Fibroblast of the conjunctiva (primary cell): ENCODE measurements around the gene RPL31.

Source experiments
- DNase-seq: peaks from one replicate; pipeline ENCODE4 v3.0.0-alpha.2; 2010; ENCODE audit warnings: low read depth

RPL31 gene

GRCh38 chr2:100975521-100975785 lies 26.6 kb upstream of the RPL31 start:
- no peak for DNase-seq

GRCh38 chr2:100976061-100976460 lies 26.0 kb upstream of the RPL31 start:
- no peak for DNase-seq

GRCh38 chr2:100976645-100977391 lies 25.3 kb upstream of the RPL31 start:
- no peak for DNase-seq

GRCh38 chr2:100977511-100977910 lies 24.6 kb upstream of the RPL31 start:
- no peak for DNase-seq

GRCh38 chr2:100978582-100979191 lies 23.4 kb upstream of the RPL31 start:
- no peak for DNase-seq

GRCh38 chr2:100980046-100980445 lies 22.0 kb upstream of the RPL31 start:
- DNase-seq = no peak

- DNase-seq = no peak
These were observed 21.1 kb upstream of the RPL31 start for GRCh38 chr2:100981011-100981410.

- DNase-seq = no peak
These were observed 19.6 kb upstream of the RPL31 start for GRCh38 chr2:100982431-100982861.

GRCh38 chr2:100983201-100983600 lies 18.9 kb upstream of the RPL31 start:
- DNase-seq = no peak

GRCh38 chr2:100983684-100984310 lies 18.3 kb upstream of the RPL31 start:
- DNase-seq = no peak

- peak; percentile 66 for DNase-seq
These were observed 17.2 kb upstream of the RPL31 start for GRCh38 chr2:100984892-100985307.

GRCh38 chr2:100986157-100986556 lies 15.9 kb upstream of the RPL31 start:
- DNase-seq = no peak

- DNase-seq = no peak
These were observed 14.6 kb upstream of the RPL31 start for GRCh38 chr2:100987536-100987935.

- DNase-seq = no peak
These were observed 14.1 kb upstream of the RPL31 start for GRCh38 chr2:100987974-100988373.

GRCh38 chr2:100988630-100989417 lies 13.3 kb upstream of the RPL31 start:
- DNase-seq = no peak

GRCh38 chr2:100989666-100990065 lies 12.4 kb upstream of the RPL31 start:
- DNase-seq = no peak

- DNase-seq = no peak
These were observed 11.9 kb upstream of the RPL31 start for GRCh38 chr2:100990166-100990565.

- DNase-seq = no peak
These were observed 11.3 kb upstream of the RPL31 start for GRCh38 chr2:100990650-100991403.

- no peak for DNase-seq
These were observed 10.7 kb upstream of the RPL31 start for GRCh38 chr2:100991404-100991773.

- no peak for DNase-seq
These were observed 9.8 kb upstream of the RPL31 start for GRCh38 chr2:100992262-100992661.

GRCh38 chr2:100993294-100993693 lies 8.8 kb upstream of the RPL31 start:
- no peak for DNase-seq
